Ovary (tissue), 9 donors: ENCODE data around the gene RPS6KL1. TPM values are rescaled to one million over a fixed set of nuclear protein-coding genes. Genes with fewer than 3 reads are reported as not detected.
A peak's percentile ranks its signal among the peaks of the same experiment; 100 is the strongest.

Experiments
- DNase-seq, 5 donors: peaks; one replicate each; pipeline ENCODE4 v3.0.0-alpha.2; 2019 to 2020
- H3K27ac ChIP-seq, 2 donors: fragments of 200-600 bp; one replicate each; pipeline versions ENCODE4 v1.5.1 to v1.8.0; 2019 to 2022
- H3K27me3 ChIP-seq: fragments of 200-600 bp; one replicate; pipeline ENCODE4 v1.8.0; 2022
- H3K36me3 ChIP-seq: fragments of 200-600 bp; sonication (generic); one replicate; pipeline ENCODE4 v1.5.1; 2019
- H3K4me1 ChIP-seq: one replicate; pipeline ENCODE4 v1.8.1; 2013; ENCODE audit warnings: mild to moderate bottlenecking, moderate library complexity; ENCODE audit not compliant: insufficient read depth
- H3K4me3 ChIP-seq: fragments of 200-600 bp; sonication (generic); one replicate; pipeline ENCODE4 v1.5.1; 2017
- H3K9me3 ChIP-seq, 2 donors: fragments of 200-600 bp in 1 of 2; sonication (generic) in 1 of 2; one replicate each; pipeline versions ENCODE4 v1.5.1 to v1.8.1; 2013 to 2019; ENCODE audit warnings: mild to moderate bottlenecking in 1 of 2, moderate library complexity in 1 of 2
- CTCF ChIP-seq, 3 donors: fragments of 450-650 bp in 2 of 3; fragments of 200-600 bp in 1 of 3; IDR thresholded peaks; one replicate each; pipeline versions ENCODE4 v1.5.1 to v1.8.0; 2016 to 2022; ENCODE audit warnings: antibody characterized with exemption in 3 of 3, mild to moderate bottlenecking in 1 of 3
- EP300 ChIP-seq: sonication (generic); formaldehyde crosslinking; IDR thresholded peaks from one replicate; pipeline ENCODE4 v1.6.1; 2017; ENCODE audit warnings: antibody characterized with exemption
- POLR2A ChIP-seq: fragments of 450-650 bp; IDR thresholded peaks from one replicate; pipeline ENCODE4 v1.6.1; 2017; ENCODE audit warnings: antibody characterized with exemption, mild to moderate bottlenecking, moderate library complexity
- WGBS, 3 donors: extraction: QIAGEN DNeasy Blood & Tissue Kit in 1 of 3; methylation state at CpG; one replicate each; pipeline versions ENCODE4 v1.1.5 to v1.1.7; 2013 to 2017; 5-methylcytosine and 5-hydroxymethylcytosine counted together
- intact Hi-C, 4 donors: fragments of 100-400 bp; cut with DNase I; formaldehyde crosslinking; loops; one replicate each; pipeline versions ENCODE4 v1.11.0 to v1.15.1; 2022 to 2023
- polyA plus RNA-seq, 2 donors: library from polyadenylated mRNA; stranded (reverse); fragments of 200-250 nt in 1 of 2; fragments of 350-450 nt in 1 of 2; fragmentation: Illumina TruSeq in 1 of 2; extraction: RNeasy Lipid Tissue Mini Kit (QIAGEN cat#74804) in 1 of 2; gene quantifications; one replicate each; pipeline ENCODE4 v1.2.3, GENCODE V29; 2013 to 2014
- total RNA-seq, 7 donors: library from RNA; depleted of rRNA in 2 of 7; stranded (reverse); fragments of >200 nt in 2 of 7; fragmentation: NEBNext Ultra II Directional in 3 of 7; extraction: Animal tissue kit (Norgen Biotek cat#: 25700) in 3 of 7; gene quantifications; one replicate each; pipeline versions ENCODE4 v1.1.0 to v1.2.4, GENCODE V29; 2016 to 2023
- donor health status: DM: no; HTN: no; CAD: no; lungs with moderate emphysema.
- donor health status: DM: no; HTN: no; CAD: no.
- donor health status: Bipolar disorder and iron deficiency.
- donor health status: DM: yes; HTN: yes; CAD: no.
- donor health status: DM: no; HTN: no; CAD: no.
- donor health status: DM: yes; HTN: yes; CAD: no.

Gene RPS6KL1
- total and polyA plus RNA-seq, 9 donors, result 0.24 to 3.0 (median 1.7) TPM

- no peak for TF ChIP-seq CTCF (IDR thresholded peaks at IDR 0.05)
- TF ChIP-seq EP300, result no peak
- no peak for TF ChIP-seq POLR2A
- Histone ChIP-seq H3K4me1 (no peaks in the 10 kb centered on the region), H3K9me3 (no peaks in the 10 kb centered on the region), H3K4me3 (no peak overlapping the region), H3K27ac (no peak overlapping the region), H3K27me3 (no peaks in the 10 kb centered on the region), H3K36me3 (no peaks in the 10 kb centered on the region)
- intact Hi-C loops, result loop anchor here (5.0 to 10.0 kb wide), 2 partner anchors 173 to 176 kb away; no protein-coding TSS in a partner anchor
- DNase-seq, result no peak
- 89 to 100% (median 89%) methylated on average over 5 of the region's 5 CpGs for WGBS, 3 donors
These were observed 11.4 kb downstream of the RPS6KL1 start for GRCh38 chr14:74911704-74912103.

DNA sequence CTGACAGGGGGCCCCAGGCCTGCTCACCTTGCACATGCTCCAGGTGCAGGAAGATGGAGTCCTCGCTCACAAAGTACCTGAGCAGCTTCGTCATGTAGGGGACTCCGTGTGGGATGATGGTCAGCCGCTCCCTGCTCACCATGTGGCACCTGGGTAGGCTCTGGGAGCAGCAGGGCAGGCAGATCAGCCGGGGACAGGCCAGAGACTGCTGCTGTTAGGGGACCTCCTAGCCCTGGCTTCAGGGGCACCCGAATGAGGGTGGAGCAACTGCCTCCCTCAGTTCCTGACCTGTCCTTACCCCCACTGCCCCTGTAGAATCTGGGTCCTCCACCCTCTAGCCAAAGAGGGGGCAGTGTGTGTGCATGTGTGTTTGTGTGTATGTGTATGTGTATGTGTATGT, 11.8 kb downstream of the RPS6KL1 start:
- TF ChIP-seq EP300 (no peak), CTCF (IDR thresholded peaks at IDR 0.05) (no peak), POLR2A (no peak)
- intact Hi-C loops, result loop anchor here (5.0 to 10.0 kb wide), 2 partner anchors 174 to 176 kb away; no protein-coding TSS in a partner anchor
- WGBS, 3 donors, result 91 to 94% (median 93%) methylated on average over 3 to 6 of the region's 6 CpGs
- H3K4me3 ChIP-seq, result no peak overlapping the region
- H3K36me3 ChIP-seq, result no peaks in the 10 kb centered on the region
- no peaks in the 10 kb centered on the region for H3K4me1 ChIP-seq
- H3K27me3 ChIP-seq, result no peaks in the 10 kb centered on the region
- H3K9me3 ChIP-seq, result no peaks in the 10 kb centered on the region
- no peak overlapping the region for H3K27ac ChIP-seq
- DNase-seq, result no peak

DNA sequence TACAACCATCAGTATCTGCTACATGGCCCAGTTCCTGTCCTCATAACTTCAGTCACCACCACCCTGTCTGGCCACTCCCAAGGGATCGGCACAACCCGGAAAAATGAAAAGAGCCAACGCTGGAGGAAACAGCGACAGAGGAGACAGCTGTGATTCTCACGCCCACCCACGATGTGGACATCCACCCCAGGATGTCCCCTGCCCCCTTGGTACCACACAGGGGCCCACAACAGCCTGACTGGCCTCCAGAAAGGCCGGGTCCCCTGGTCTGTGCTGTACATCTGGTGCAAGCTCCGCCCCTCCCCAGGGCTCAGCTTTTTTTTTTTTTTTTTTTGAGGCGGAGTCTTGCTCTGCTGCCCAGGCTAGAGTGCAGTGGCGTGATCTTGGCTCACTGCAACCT, 12.5 kb downstream of the RPS6KL1 start:
- H3K4me3 ChIP-seq, result no peak overlapping the region
- no peak overlapping the region for H3K27ac ChIP-seq
- TF ChIP-seq EP300 (no peak), CTCF (IDR thresholded peaks at IDR 0.05) (no peak), POLR2A (no peak)
- H3K9me3 ChIP-seq, result no peaks in the 10 kb centered on the region
- no peaks in the 10 kb centered on the region for H3K4me1 ChIP-seq
- intact Hi-C loops, result loop anchor here (5.0 to 10.0 kb wide), 2 partner anchors 174 to 177 kb away; no protein-coding TSS in a partner anchor
- no peaks in the 10 kb centered on the region for H3K27me3 ChIP-seq
- DNase-seq, result no peak
- H3K36me3 ChIP-seq, result no peaks in the 10 kb centered on the region
- WGBS, 3 donors, result 67 to 83% (median 79%) methylated on average over 10 of the region's 10 CpGs

DNA sequence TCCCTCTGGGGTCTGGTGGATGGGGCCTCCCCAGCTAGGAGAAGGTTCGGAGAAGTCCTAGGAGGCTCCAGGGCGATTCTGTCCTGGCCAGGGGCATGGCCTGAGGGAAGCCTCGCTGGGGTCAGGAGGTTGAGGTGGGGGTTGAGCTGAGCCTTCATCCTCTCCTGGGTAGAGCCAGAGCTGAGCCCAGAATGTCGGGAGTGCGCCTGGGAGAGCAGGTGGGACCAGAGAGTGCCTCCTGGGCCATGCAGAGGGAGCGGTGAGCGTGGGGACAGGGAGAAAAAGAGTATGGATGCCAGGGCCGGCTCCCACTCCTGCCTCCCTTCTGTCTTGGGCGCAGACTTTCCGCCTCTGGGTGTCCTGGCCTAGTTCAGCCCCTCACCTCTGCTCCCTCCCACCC, 13.1 kb downstream of the RPS6KL1 start:
- intact Hi-C loops, result loop anchor here (5.0 to 10.0 kb wide), 4 partner anchors 48 to 545 kb away; no protein-coding TSS in a partner anchor

More for the DNA sequence above, 13.1 kb downstream of the RPS6KL1 start:
- no peaks in the 10 kb centered on the region for H3K36me3 ChIP-seq
- no peaks in the 10 kb centered on the region for H3K27me3 ChIP-seq
- H3K9me3 ChIP-seq, result no peaks in the 10 kb centered on the region
- DNase-seq, result peak in 1 of 5 donors; percentile 15
- no peak overlapping the region for H3K4me3 ChIP-seq
- 86 to 88% (median 87%) methylated on average over 10 of the region's 10 CpGs for WGBS, 3 donors
- TF ChIP-seq POLR2A, result no peak
- no peak for TF ChIP-seq CTCF (IDR thresholded peaks at IDR 0.05)
- no peak for TF ChIP-seq EP300
- no peaks in the 10 kb centered on the region for H3K4me1 ChIP-seq
- H3K27ac ChIP-seq, result no peak overlapping the region
